Activated T-cell treated with anti-CD3 and anti-CD28 coated beads, Interleukin-2, amount 50 U/mL, for 72 hours (primary cell): ENCODE data around the gene VPS26C. TPM values are rescaled to one million over a fixed set of nuclear protein-coding genes. Genes with fewer than 3 reads are reported as not detected.

Experiments
- ATAC-seq, 2 donors: fragments of 150-1000 bp; cut with Tn5 transposase; replicated peaks in 1 of 2; 2 replicates each; pipeline ENCODE4 v1.10.0; 2021; ENCODE audit warnings: moderate library complexity in 2 of 2, mild to moderate bottlenecking in 1 of 2
- DNase-seq, 2 donors: peaks; one replicate each; pipeline ENCODE4 v3.0.0; 2021 to 2022; ENCODE audit warnings: mixed read lengths in 1 of 2
- H3K27ac Mint-ChIP-seq: one replicate; pipeline ENCODE4 v1.8.0; 2022; ENCODE audit warnings: mild to moderate bottlenecking, moderate library complexity, mixed read lengths
- H3K27me3 Mint-ChIP-seq: one replicate; pipeline ENCODE4 v1.8.0; 2022; ENCODE audit warnings: low read depth, mixed read lengths
- H3K36me3 Mint-ChIP-seq, 2 donors: one replicate each; pipeline ENCODE4 v1.8.0; 2022; ENCODE audit warnings: mixed read lengths in 2 of 2, mild to moderate bottlenecking in 1 of 2; ENCODE audit not compliant: insufficient read depth in 2 of 2
- H3K4me1 Mint-ChIP-seq: one replicate; pipeline ENCODE4 v1.8.0; 2022; ENCODE audit warnings: low read depth, mixed read lengths
- H3K4me3 Mint-ChIP-seq, 2 donors: one replicate each; pipeline ENCODE4 v1.8.0; 2022; ENCODE audit warnings: mild to moderate bottlenecking in 2 of 2, mixed read lengths in 2 of 2, moderate library complexity in 2 of 2
- H3K9me3 Mint-ChIP-seq, 2 donors: one replicate each; pipeline ENCODE4 v1.8.0; 2022; ENCODE audit warnings: mixed read lengths in 2 of 2
- total RNA-seq, 2 donors: library from RNA; stranded (reverse); gene quantifications; one replicate each; pipeline ENCODE4 v1.2.3, GENCODE V29; 2022

VPS26C gene
- total RNA-seq, 2 donors from 2014 or later, result 70.5 to 74.7 TPM

GRCh38 chr21:37276377-37276776, 9.2 kb upstream of the VPS26C start:
- Mint-ChIP-seq H3K27me3 (no peaks in the 10 kb centered on the region), H3K27ac (no peak overlapping the region)
- no peak for ATAC-seq

GRCh38 chr21:37273911-37274690, 7.0 kb upstream of the VPS26C start:
- no peak overlapping the region for H3K27ac Mint-ChIP-seq
- H3K9me3 Mint-ChIP-seq, result peaks cover 0 to 4% of the 10 kb centered on the region in 2 donors
- ATAC-seq (peak; percentile 37 to 47), DNase-seq (no peak)
- peaks cover 0 to 1% of the 10 kb centered on the region in 2 donors for H3K36me3 Mint-ChIP-seq
- no peaks in the 10 kb centered on the region for H3K27me3 Mint-ChIP-seq
- H3K4me3 Mint-ChIP-seq, result no peak overlapping the region
- peaks cover 11% of the 10 kb centered on the region for H3K4me1 Mint-ChIP-seq

More at GRCh38 chr21:37276377-37276776, 9.2 kb upstream of the VPS26C start:
- Mint-ChIP-seq H3K9me3 (no peaks in the 10 kb centered on the region), H3K4me1 (peaks cover 6% of the 10 kb centered on the region), H3K36me3 (no peaks in the 10 kb centered on the region), H3K4me3 (no peak overlapping the region)
- no peak for DNase-seq

GRCh38 chr21:37273440-37273839, 6.3 kb upstream of the VPS26C start:
- DNase-seq (no peak), ATAC-seq (no peak)
- Mint-ChIP-seq H3K36me3 (peaks cover 0 to 1% of the 10 kb centered on the region in 2 donors), H3K4me3 (no peak overlapping the region), H3K27ac (no peak overlapping the region), H3K27me3 (no peaks in the 10 kb centered on the region), H3K4me1 (peaks cover 18% of the 10 kb centered on the region), H3K9me3 (peaks cover 0 to 4% of the 10 kb centered on the region in 2 donors)

- Mint-ChIP-seq H3K4me1 (peaks cover 18% of the 10 kb centered on the region), H3K27me3 (no peaks in the 10 kb centered on the region), H3K36me3 (peaks cover 0 to 1% of the 10 kb centered on the region in 2 donors), H3K9me3 (peaks cover 0 to 4% of the 10 kb centered on the region in 2 donors), H3K27ac (no peak overlapping the region), H3K4me3 (no peak overlapping the region)
- no peak for ATAC-seq
- DNase-seq, result no peak
These were observed 5.8 kb upstream of the VPS26C start for GRCh38 chr21:37272897-37273296.

GRCh38 chr21:37270576-37271365, 3.6 kb upstream of the VPS26C start:
- H3K36me3 Mint-ChIP-seq, result peaks cover 3% of the 10 kb centered on the region in 2 donors
- H3K9me3 Mint-ChIP-seq, result peaks cover 0 to 4% of the 10 kb centered on the region in 2 donors
- no peak for ATAC-seq
- H3K27ac Mint-ChIP-seq, result no peak overlapping the region
- H3K27me3 Mint-ChIP-seq, result no peaks in the 10 kb centered on the region
- no peak for DNase-seq
- H3K4me3 Mint-ChIP-seq, result peak overlapping the region in 1 of 2 donors; percentile 4
- peaks cover 26% of the 10 kb centered on the region for H3K4me1 Mint-ChIP-seq

GRCh38 chr21:37269481-37269880, 2.3 kb upstream of the VPS26C start:
- Mint-ChIP-seq H3K27ac (no peak overlapping the region), H3K4me3 (peak overlapping the region; percentile 29 to 92), H3K4me1 (peaks cover 39% of the 10 kb centered on the region), H3K9me3 (peaks cover 0 to 4% of the 10 kb centered on the region in 2 donors), H3K36me3 (peaks cover 3 to 6% of the 10 kb centered on the region in 2 donors), H3K27me3 (no peaks in the 10 kb centered on the region)
- no peak for DNase-seq
- ATAC-seq, result no peak

GRCh38 chr21:37268186-37268503, 1.0 kb upstream of the VPS26C start:
- Mint-ChIP-seq H3K4me1 (peaks cover 43% of the 10 kb centered on the region), H3K36me3 (peaks cover 3 to 6% of the 10 kb centered on the region in 2 donors), H3K27me3 (no peaks in the 10 kb centered on the region), H3K27ac (peak overlapping the region; percentile 93), H3K9me3 (peaks cover 0 to 4% of the 10 kb centered on the region in 2 donors), H3K4me3 (peak overlapping the region; percentile 91 to 92)
- ATAC-seq (no peak), DNase-seq (no peak)

GRCh38 chr21:37266515-37267221, 466 bp downstream of the VPS26C start:
- peaks cover 50% of the 10 kb centered on the region for H3K4me1 Mint-ChIP-seq
- ATAC-seq, result peak; percentile 7 to 8

GRCh38 chr21:37264808-37265207, 2.3 kb downstream of the VPS26C start:
- H3K27ac Mint-ChIP-seq, result peak overlapping the region; percentile 63
- H3K9me3 Mint-ChIP-seq, result no peaks in the 10 kb centered on the region
- H3K27me3 Mint-ChIP-seq, result no peaks in the 10 kb centered on the region
- peaks cover 51% of the 10 kb centered on the region for H3K4me1 Mint-ChIP-seq
- no peak for DNase-seq
- H3K4me3 Mint-ChIP-seq, result peak overlapping the region; percentile 31 to 68
- peaks cover 3 to 5% of the 10 kb centered on the region in 2 donors for H3K36me3 Mint-ChIP-seq
- no peak for ATAC-seq

More at GRCh38 chr21:37266515-37267221, 466 bp downstream of the VPS26C start:
- Mint-ChIP-seq H3K27me3 (no peaks in the 10 kb centered on the region), H3K36me3 (peaks cover 3 to 6% of the 10 kb centered on the region in 2 donors), H3K9me3 (peaks cover 0 to 4% of the 10 kb centered on the region in 2 donors), H3K4me3 (peak overlapping the region; percentile 91 to 92), H3K27ac (peak overlapping the region; percentile 63)
- DNase-seq, result no peak

- peaks cover 3 to 5% of the 10 kb centered on the region in 2 donors for H3K36me3 Mint-ChIP-seq
- H3K4me3 Mint-ChIP-seq, result peak overlapping the region in 1 of 2 donors; percentile 68
- no peaks in the 10 kb centered on the region for H3K27me3 Mint-ChIP-seq
- H3K4me1 Mint-ChIP-seq, result peaks cover 51% of the 10 kb centered on the region
- ATAC-seq, result no peak
- peak overlapping the region; percentile 63 for H3K27ac Mint-ChIP-seq
- no peak for DNase-seq
- no peaks in the 10 kb centered on the region for H3K9me3 Mint-ChIP-seq
These were observed 3.1 kb downstream of the VPS26C start for GRCh38 chr21:37263827-37264600.

GRCh38 chr21:37259426-37259825, 7.7 kb downstream of the VPS26C start:
- ATAC-seq, result no peak
- Mint-ChIP-seq H3K27me3 (no peaks in the 10 kb centered on the region), H3K36me3 (peaks cover 0 to 2% of the 10 kb centered on the region in 2 donors), H3K9me3 (no peaks in the 10 kb centered on the region), H3K27ac (no peak overlapping the region), H3K4me1 (peaks cover 44% of the 10 kb centered on the region), H3K4me3 (no peak overlapping the region)
- DNase-seq, result no peak
